Activated T-helper 9 cell treated with anti-CD3 and anti-CD28 coated beads, Interleukin-2, amount 50 U/mL, for 16 hours (primary cell): ENCODE data around the gene SORD.
"Not testable (repeated sequence)": the region's sequence is repeated elsewhere in the genome, so short reads cannot be mapped to it uniquely, and the experiment has no call there.

Experiments used
- DNase-seq: peaks from one replicate; pipeline ENCODE4 v3.0.0-alpha.2; 2020; ENCODE audit warnings: low read depth

SORD gene

GRCh38 chr15:45022871-45023658 is at the start of gene SORD:
TSS of gene SORD (plus strand) at chr15:45023195. CDS start at chr15:45023284, 89 bp downstream.
- DNase-seq: peak; percentile 87

- not testable (repeated sequence) for DNase-seq
Measured at GRCh38 chr15:44976183-44976582, 46.8 kb upstream of the SORD start.

DNA sequence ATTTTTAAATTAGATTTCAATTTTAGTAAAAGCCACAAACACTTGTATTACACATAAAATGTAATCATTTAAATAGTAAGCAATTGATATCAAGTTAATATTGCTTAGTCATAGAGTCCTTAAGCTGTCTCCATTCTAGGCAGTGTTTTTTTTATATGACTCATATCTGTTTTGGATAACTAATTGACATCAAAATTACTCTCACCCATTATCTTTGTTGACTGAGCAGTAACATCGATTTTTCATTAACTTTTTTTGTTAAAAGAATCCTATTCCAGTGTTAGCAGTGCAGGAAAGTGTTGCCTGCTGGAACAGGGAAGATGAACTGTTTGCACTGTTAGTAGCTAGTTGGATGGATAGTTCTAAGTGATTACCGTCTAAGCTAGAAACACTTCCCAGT is 45.2 kb upstream of the SORD start:
- DNase-seq: not testable (repeated sequence)

DNA sequence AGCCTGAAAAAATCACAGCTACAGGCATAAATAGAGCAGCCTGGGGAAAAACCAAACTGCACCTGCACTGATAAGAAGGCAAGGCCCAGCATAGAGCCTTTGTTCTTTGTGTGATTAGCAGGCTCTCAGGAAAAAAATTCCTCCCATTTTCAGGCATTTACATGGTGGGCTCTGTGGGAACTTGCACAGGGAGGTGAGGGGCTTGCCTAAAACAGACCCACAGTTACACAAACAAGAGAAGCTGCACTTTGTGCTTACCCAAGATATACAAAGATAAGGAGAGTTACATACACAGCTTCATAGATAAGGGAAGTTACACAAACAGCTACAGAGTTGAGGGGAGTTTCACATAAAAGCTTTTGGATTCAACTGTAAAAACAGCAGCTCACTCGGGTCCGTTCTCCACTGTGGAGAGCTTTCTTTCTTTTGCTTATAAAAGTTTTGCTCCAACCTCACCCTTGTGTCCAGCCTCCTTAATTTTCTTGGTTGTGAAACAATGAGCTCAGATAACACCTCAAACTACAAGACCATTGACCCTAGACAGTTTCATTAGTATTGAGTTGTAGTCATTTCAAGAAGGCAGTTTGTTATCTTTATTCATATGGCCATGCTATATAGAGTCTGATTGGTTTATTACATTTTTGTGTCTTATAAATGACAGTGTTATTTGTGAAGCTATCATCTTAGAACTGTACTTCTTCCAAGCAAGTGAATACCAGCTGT is 43.2 kb upstream of the SORD start:
- DNase-seq: not testable (repeated sequence)

GRCh38 chr15:44984144-44984543 is 38.9 kb upstream of the SORD start:
- not testable (repeated sequence) for DNase-seq

DNA sequence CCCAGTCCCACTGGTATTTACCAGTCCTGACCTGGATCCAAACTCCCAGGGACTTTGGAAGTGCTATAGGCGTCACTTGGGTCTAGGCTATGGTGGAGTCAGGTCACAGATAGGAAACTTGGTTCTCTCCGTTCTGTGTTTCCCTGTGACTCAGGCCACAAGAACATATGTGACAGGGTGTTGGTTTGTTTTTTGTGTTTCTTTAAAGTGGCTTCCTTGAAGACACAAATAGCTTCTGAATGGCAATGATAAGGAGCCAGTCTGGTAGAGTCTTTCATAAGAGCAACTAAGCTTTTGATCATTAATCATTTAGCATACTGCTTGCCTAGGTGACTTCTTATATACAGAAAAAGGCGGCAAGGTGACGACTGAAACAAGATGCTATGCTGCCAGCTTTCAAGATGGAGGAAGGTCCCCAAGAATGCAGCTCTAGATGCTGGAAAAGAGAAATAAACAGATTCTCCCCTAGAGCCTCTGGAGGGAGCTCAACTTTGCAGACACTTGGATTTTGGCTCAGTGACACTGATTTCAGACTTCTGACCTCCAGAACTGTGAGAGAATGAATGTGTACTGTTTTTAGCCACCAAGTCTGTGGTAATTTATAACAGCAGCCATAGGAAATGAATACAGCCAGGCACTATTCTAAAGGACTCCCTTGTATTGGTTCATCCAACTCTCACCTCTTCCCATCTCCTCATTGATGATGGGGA is 36.5 kb upstream of the SORD start:
- DNase-seq: not testable (repeated sequence)

DNA sequence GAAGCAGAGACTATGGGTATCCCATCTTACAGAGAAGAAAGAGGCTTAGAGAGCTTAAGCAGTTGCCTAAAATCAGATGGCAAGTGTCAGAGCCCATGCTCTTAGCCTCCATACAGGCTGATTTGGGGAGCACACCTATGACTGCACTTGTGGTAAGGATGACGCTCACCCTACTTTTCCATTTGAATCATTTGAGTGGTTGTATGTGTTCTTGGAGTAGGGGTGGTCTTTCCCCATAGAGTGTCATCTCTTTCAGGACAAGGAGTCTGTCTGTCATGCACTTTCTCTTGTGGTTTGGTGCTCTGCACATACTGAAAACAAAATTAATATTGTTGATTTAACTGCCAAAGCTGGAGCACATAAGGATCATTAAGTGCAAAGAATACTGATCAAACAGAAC is 35.3 kb upstream of the SORD start:
- not testable (repeated sequence) for DNase-seq

DNA sequence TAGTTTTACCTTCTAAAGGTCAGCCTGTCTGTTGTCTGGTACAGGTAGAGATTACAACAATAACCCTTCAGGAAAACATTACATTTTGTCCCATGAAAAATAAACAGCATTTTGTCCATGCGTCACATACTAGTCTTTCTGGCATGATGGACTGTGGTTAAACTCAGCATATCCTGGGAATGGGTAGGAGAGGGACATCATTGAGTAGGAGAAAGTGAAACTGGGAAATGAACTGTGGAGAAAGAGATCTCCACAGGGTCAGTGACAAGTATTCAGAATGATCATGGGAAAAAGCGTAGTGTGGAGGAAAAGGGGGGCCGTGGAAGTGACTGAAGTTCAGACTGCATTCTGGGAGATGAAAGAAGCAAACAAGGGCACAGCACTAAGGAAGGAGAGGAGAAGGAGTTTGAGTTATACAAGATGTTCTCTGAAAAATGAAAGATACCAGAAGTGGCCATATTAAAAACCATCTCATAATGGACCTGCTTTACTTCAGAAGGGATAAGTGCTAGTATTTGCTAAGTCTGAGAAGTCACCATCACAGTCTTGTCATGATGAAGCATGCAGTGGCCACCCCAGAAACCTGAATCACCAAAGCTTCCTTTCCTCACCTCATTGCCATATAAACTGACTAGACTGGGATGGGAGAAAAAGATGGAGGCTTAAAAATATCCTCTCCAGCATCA is 34.7 kb upstream of the SORD start:
- not testable (repeated sequence) for DNase-seq

DNA sequence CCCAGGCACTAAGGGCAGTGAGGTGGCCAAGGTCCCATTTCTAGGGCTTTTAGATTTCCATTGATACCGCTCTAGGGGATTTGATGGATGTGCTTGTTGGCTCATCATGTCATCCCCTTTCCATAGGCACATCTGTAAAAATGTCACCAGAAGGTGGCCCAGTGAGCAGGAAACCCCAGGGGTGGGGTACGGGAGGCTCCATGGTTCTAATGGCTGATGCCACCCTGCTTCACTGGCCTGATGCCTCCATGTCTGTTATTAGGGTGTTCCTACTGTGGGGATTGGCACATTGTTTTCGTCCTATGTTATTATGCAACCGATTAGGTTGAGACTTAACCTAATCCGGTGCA is 34.1 kb upstream of the SORD start:
- not testable (repeated sequence) for DNase-seq

- not testable (repeated sequence) for DNase-seq
Measured at GRCh38 chr15:44997632-44998031, 25.4 kb upstream of the SORD start.

GRCh38 chr15:44999105-44999504 is 23.9 kb upstream of the SORD start:
- DNase-seq: no peak

GRCh38 chr15:45001180-45001579 is 21.8 kb upstream of the SORD start:
- not testable (repeated sequence) for DNase-seq

DNA sequence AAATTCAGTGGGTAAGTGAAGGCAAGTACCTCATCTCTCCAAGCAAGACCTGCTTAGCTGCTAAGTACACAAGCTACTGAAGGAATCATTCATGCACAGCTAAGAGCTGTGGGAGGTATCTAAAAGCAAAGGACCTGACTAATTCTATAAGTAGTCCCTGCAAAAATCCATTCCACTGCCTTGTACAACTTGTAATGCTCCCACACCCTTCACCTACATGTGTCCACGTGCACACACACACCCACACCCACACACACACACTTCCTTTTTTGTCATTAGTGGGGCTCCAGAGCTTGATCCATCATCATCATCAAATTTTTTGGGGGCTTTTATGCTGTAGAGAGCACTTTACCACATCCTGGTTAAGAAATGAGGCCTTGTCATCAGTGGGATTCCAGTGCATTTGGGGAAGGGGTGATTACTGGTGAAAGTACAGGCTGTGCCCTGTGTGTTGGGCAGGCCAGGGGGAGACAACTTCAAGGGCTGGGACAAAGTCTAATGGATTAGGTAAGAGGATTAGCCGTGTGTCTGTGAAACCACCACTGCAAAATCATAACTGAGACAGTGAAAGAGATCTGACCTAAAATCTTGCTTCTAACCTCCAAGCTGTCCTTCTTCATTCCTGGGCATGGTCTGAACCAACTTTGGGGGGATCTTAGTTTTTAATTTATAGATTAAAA is 19.1 kb upstream of the SORD start:
- DNase-seq: not testable (repeated sequence)

GRCh38 chr15:45004590-45005175 is 18.3 kb upstream of the SORD start:
- DNase-seq: not testable (repeated sequence)

DNA sequence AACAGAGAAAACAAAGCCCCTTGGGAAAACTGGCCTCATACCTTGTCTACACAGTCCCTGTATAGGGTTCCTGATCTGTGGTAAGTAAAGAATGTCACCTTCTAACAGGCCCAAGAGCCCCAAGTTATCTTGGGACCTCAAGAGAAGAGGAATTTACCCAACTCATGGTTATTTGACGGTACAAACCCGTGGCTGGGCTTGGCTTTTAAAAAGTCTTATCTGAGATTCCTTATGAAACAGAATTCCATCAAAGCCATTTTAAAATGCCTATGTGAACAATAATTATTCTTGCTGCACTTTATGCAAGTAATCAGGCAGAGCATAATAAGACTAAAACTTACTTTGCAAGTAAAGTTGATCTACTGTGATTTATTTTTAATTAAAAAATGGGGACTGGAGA is 13.9 kb upstream of the SORD start:
- no peak for DNase-seq

DNA sequence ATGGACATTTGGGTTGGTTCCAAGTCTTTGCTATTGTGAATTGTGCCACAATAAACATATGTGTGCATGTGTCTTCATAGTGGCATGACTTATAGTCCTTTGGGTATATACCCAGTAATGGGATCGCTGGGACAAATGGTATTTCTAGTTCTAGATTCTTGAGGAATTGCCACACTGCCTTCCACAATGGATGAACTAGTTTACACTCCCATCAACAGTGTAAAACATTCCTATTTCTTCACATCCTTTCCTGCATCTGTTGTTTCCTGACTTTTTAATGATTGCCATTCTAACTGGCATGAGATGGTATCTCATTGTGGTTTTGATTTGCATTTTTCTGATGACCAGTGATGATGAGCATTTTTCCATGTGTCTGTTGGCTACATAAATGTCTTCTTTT is 7.9 kb upstream of the SORD start:
- DNase-seq: not testable (repeated sequence)

- DNase-seq: not testable (repeated sequence)
Measured at GRCh38 chr15:45020222-45020900, 2.6 kb upstream of the SORD start.

DNA sequence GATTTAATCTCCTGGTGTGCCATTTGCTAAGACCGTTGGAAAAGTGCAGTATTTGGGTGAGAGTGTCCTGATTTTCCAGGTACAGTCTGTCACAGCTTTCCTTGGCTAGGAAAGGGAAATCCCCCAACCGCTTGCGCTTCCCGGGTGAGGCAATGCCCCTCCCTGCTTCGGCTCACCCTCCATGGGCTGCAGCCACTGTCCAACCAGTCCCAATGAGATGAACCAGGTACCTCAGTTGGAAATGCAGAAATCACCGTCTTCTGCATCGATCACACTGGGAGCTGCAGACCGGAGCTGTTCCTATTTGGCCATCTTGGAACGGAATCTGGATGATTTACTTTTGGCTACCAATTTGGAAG is 2.1 kb upstream of the SORD start:
- DNase-seq: not testable (repeated sequence)

DNA sequence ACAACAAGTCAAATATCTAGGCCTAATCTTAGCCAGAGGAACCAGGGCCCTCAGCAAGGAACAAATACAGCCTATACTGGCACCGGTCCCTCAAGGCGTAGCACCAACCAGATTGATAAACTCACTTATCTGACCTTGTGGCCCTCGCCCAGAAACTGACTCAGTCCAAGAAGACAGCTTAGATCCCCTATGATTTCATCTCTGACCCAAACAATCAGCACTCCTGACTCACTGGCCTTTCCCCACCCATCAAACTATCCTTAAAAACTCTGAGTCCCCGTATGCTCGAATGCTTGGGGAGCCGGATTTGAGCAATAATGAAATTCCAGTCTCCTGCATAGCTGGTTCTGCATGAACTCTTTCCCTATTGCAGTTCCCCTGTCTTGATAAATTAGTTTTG is 1.6 kb upstream of the SORD start:
- DNase-seq: no peak

DNA sequence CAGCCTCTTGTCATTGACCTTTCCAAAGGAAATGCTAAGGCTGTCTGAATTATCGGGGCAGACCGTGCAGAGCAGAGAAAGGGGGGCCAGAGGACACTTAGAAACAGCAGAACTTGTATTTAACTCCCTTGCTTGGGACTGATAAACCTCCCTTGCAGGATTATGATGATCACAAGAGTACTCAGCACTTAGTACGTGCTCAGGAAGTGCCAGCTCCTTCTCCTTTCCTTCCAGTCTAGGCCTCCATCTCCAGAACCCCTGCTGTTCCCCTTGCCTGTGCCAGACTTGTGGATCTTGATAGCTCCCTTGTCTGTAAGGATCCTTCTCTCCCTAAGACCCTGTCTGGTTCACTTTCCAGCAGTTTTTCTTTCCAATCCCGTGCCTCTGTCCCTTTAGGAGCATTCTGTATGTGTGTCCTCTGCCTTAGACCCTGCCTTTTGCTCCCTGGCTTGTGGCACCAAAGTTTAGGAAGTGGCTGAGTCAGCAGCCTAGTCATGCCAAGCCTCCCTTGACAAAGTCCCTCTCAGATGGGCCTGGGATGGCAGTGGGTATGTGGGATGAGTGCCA is 747 bp downstream of the SORD start:
- DNase-seq: no peak
